HG02884 (cell line): ENCODE results near the gene HOXD12.

ENCODE experiments used
- ATAC-seq: cut with Tn5 transposase; IDR thresholded peaks from one replicate; pipeline ENCODE4 v1.9.1; 2021; ENCODE audit warnings: mild to moderate bottlenecking, moderate library complexity; ENCODE audit not compliant: unreplicated experiment

Gene HOXD12

DNA sequence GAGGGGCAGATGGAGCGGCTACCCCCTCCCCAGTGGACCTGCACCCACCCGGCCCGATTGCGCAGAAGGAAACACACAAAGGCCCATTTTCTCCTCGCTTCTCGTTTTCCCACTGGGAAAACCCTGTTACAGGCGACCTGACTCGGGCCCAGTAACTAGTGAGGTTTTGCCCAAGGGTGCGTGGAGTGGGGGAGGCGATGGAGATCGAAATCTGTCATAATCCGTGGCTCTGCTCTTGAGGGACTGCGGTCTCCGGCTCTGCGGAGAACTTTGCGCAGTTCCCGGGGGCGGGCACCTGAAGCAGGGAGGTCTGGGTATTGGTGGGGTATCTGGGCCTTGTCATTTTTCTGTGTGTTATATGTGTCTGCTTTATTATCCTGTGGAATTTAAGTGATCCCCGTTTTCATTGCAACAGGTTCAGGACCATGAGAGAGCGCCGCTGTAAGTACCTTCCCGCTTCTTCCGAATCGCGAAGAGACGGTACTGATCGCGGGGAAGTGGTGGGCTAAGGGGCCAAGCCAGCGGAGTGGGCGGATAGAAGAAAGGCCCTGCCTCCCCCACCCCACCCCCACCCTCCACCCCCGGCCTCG is 47.7 kb downstream of the HOXD12 start:
- ATAC-seq = no peak

DNA sequence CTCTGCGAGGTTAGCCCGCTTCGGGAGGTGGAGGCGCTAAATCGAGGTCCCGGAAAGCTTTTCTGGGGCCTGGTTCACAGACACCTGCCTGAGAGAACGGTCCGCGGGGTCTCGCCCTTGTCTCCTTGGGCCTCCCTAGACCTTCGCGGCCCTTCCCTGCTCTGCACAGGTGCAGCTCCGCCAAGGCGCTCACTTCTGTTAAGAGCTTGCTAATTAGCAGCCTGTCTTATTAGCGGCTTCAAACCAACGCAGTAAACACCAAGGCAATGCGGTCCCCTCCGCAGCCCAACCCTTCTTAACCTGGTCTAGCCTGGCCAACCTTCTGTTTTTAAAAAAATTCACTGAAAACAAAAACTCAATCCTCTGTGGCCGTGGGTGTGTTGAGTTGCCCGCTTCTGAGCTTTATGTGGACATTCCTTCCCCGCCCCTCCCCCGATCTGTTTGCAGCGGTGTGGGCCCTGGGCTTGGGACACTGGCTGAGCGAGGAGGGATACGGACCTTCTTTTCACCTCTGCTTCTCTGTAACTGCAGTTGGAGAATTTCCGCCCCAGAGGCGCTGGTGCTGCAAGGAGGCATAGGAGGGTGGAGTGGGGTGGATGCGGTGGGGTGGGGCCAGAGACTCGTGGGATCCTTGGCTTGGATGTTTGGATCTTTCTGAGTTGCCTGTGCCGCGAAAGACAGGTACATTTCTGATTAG is 48.4 kb downstream of the HOXD12 start:
- ATAC-seq = no peak

DNA sequence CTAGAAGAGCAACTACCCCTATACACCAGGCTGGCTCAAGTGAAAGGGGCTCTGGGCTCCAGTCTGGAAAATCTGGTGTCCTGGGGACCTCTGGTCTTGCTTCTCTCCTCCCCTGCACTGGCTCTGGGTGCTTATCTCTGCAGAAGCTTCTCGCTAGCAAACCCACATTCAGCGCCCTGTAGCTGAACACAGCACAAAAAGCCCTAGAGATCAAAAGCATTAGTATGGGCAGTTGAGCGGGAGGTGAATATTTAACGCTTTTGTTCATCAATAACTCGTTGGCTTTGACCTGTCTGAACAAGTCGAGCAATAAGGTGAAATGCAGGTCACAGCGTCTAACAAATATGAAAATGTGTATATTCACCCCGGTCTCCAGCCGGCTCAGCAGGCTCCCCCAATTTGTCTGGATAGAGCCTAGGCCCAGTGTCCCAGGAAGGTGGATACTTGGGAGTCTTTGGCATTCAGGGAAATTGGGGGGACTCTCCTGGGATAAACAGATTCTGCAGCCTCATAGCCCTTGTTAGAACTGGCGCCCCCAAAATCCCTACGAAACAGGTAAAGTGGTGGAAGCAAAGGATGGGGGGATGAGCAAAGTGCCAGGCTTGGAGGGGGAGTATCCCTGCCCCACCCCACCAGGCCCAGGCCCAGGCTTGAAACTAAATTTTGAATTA is 49.3 kb downstream of the HOXD12 start:
- ATAC-seq = no peak

DNA sequence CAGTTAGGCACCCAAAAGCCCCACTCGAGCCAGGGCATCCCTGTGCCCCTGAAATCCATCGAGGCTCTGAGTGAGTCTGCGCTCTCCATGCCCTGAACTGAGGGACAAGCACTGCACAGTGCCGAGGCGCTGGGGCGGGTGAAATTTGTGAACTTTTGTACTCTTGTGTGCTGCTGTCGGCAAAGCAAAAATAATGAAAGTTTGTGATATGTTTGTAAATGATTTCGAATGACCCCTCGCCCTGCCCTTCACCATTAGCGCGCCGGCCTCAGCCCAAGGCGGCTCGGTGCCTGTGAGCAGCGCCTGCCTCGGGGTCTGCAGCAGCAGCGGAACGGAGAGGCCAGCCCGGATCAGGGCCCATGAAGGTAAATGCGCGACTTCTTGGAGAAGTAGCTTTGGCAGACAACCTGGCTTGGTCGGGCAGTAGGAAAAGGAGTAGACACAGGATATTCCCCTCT is 49.9 kb downstream of the HOXD12 start:
- ATAC-seq = no peak

DNA sequence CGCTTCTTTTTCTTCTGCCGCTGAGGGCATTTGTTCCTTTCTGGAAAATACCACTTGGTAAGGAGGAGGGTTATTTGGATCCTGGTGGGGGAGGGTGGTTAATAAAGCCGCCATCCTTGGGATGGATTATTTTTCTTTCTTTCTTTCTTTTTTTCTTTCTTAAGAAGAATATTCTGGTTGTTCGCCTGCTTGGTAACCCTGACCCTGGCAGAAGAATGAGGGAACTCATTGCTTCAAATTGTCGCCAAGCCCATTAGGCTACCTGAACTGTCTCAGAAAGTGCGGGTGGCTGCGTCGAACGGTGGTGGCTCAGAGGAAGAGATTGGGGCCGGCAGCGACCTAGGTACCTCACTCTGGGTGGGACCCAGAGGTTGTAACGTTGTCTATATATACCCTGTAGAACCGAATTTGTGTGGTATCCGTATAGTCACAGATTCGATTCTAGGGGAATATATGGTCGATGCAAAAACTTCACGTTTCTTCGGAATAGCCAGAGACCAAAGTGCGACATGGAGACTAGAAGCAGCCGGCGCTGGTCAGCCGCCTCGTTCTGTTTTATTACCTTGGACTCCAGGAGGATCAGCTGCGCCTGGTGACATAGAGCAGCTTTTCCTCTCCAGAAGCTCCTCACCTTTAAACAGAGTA is 50.5 kb downstream of the HOXD12 start:
- no peak for ATAC-seq

DNA sequence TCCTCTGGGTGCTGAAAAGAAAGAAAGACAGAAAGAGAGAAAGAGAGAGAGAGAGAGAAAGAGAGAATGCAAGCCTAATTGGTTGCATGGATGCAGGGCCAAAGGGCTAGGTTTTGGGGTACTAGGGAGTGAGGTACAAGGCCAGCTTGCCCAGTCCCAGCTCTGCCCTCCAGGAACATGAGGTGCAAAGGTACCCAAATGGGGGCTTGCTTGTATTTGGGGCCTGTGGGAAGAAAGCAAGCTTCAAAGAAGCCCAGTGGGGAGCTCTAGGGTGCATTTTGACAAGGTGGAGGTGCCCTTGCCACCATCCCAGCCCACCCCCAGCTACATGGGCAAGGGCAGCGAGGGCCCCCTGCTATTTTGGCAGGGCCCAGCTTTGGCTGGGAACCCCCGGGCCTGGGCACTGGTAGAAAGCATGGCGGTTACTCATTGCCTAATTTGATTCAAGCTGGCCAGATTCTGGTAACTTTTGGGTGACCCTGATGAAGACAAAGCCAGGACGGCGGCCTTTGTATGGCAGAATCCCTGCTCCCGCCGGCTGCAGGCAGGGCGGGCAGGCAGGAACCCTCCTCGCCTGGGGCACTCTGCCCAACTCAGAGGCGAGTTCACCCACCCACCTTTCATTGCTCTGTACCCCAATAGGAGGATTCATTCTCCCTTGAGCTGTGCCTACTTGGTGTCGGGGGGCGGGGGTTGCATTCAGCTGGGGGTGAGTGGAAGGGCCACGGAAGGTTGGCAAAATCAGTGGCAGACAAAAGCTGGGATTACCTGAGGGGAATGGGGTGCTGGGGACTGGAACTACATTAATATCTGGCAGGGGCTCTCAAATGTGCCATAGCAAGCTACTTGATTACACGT is 51.2 kb downstream of the HOXD12 start:
- no peak for ATAC-seq

DNA sequence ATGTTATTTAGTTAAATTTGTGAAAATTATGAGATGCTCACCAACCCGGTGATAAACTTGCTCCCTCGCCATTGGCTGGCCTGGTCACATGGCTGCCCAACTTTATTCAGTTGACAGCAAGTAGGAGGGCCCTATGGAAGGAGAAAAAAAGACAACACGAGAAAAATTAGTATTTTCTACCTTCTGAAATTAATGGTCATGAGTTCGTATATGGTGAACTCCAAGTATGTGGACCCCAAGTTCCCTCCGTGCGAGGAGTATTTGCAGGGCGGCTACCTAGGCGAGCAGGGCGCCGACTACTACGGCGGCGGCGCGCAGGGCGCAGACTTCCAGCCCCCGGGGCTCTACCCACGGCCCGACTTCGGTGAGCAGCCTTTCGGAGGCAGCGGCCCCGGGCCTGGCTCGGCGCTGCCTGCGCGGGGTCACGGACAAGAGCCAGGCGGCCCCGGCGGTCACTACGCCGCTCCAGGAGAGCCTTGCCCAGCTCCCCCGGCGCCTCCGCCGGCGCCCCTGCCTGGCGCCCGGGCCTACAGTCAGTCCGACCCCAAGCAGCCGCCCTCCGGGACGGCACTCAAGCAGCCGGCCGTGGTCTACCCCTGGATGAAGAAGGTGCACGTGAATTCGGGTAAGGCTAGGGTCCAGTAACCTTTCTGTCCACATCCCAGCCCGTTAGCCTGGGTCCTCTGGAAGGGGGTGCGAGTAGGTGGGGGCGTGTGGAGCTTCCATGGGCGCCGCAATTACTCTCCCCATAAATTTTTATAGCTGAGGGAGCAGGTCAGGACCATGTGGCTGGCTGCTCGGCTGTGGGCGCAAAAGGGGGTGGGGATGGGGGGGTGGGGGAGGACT is 52.1 kb downstream of the HOXD12 start, which contains the start of gene HOXD4:
TSS of gene HOXD4 (plus strand) at position 109 of the 846 bp plus-strand sequence. CDS start at position 193, 84 bp downstream.
- ATAC-seq = no peak
